Smooth muscle cell (in vitro differentiated cells): Measurements from ENCODE around the gene DPP10. TPM values are rescaled to one million over a fixed set of nuclear protein-coding genes. Genes with fewer than 3 reads are reported as not detected.

ENCODE experiments used
- DNase-seq: peaks from one replicate; lab custom pipeline; 2025; ENCODE audit not compliant: unreplicated experiment; lab: John Stamatoyannopoulos, UW
- H2AFZ ChIP-seq: fragments of 200-600 bp; sonication (generic); 2 replicates; pipeline ENCODE4 v1.6.0; 2016; ENCODE audit warnings: antibody characterized with exemption, low read depth, mild to moderate bottlenecking
- H3F3A ChIP-seq: fragments of 200-600 bp; sonication (generic); 2 replicates; pipeline ENCODE4 v1.6.0; 2017; ENCODE audit warnings: antibody characterized with exemption, low read depth
- H3K27ac ChIP-seq: fragments of 200-600 bp; sonication (generic); 2 replicates; pipeline ENCODE4 v1.5.1; 2016; ENCODE audit warnings: low read depth, mild to moderate bottlenecking
- H3K27me3 ChIP-seq: fragments of 200-600 bp; sonication (generic); 2 replicates; pipeline ENCODE4 v1.6.1; 2016; ENCODE audit warnings: low read depth, mild to moderate bottlenecking
- H3K36me3 ChIP-seq: fragments of 200-600 bp; sonication (generic); 2 replicates; pipeline ENCODE4 v1.5.1; 2016; ENCODE audit warnings: low read depth
- H3K4me1 ChIP-seq: fragments of 200-600 bp; sonication (generic); 2 replicates; pipeline ENCODE4 v1.5.1; 2016; ENCODE audit warnings: low read depth
- H3K4me2 ChIP-seq: fragments of 200-600 bp; sonication (generic); 2 replicates; pipeline ENCODE4 v1.6.0; 2016; ENCODE audit warnings: mild to moderate bottlenecking
- H3K4me3 ChIP-seq: fragments of 200-600 bp; sonication (generic); 2 replicates; pipeline ENCODE4 v1.5.1; 2016; ENCODE audit warnings: mild to moderate bottlenecking
- H3K79me2 ChIP-seq: fragments of 200-600 bp; sonication (generic); 2 replicates; pipeline ENCODE4 v1.6.0; 2016; ENCODE audit warnings: low read depth, mild to moderate bottlenecking
- H3K9ac ChIP-seq: fragments of 200-600 bp; sonication (generic); 2 replicates; pipeline ENCODE4 v1.6.0; 2016; ENCODE audit warnings: low read depth
- H3K9me3 ChIP-seq: fragments of 200-600 bp; sonication (generic); replicated peaks from 2 replicates; pipeline ENCODE4 v1.5.1; 2016; ENCODE audit warnings: low read depth
- H4K20me1 ChIP-seq: fragments of 200-600 bp; sonication (generic); 2 replicates; pipeline ENCODE4 v1.6.0; 2016; ENCODE audit warnings: low read depth
- WGBS: methylation state at CpG from one replicate; pipeline ENCODE4 v1.1.7; 2016; ENCODE audit warnings: low lambda C conversion rate; 5-methylcytosine and 5-hydroxymethylcytosine counted together
- polyA plus RNA-seq: library from polyadenylated mRNA; unstranded; fragments of >200 nt; fragmentation: Nextera tagmentation; extraction: Ambion mirVana; gene quantifications from 2 replicates; pipeline ENCODE4 v1.2.1, GENCODE V29; 2016
- total RNA-seq: library from RNA; depleted of rRNA; stranded (reverse); fragments of >200 nt; gene quantifications from 2 replicates; pipeline ENCODE4 v1.2.3, GENCODE V29; 2014
- TF ChIP-seq, protein P1 (sequence below): fragments of 200-600 bp; sonication (generic); IDR thresholded peaks from 2 replicates; pipeline ENCODE4 v1.5.1; 2017; ENCODE audit warnings: borderline replicate concordance, mild to moderate bottlenecking, antibody characterized with exemption; ENCODE audit not compliant: insufficient read depth, poor library complexity, severe bottlenecking

DPP10 gene
- total and polyA plus RNA-seq, 2 experiments from 2014 or later = 3.6 TPM; not detected in 1

DNA sequence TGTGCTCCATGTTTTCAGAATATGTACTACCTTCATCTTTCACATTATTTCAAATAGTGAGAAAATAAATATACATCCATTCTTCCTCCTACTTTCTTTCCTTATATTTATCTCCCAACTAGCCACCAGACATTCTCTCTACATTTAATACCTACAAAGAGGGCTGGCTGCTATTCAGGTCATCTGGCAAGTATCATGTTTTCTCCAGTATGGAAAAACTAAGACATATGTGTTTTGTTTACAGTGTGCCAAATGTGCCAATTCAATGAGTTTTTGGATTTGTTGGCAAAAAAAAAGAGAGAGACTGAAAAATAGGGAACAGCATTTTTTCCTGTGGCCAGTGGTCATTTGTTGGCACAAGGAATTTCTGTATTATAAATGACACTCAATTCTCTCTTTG is 1207.3 kb downstream of the DPP10 start:
- no peak for DNase-seq
- Histone ChIP-seq H3K27ac (no peak overlapping the region), H3K36me3 (no peaks in the 10 kb centered on the region), H3K4me3 (no peak overlapping the region), H2AFZ (no peak overlapping the region), H3K9ac (no peak overlapping the region), H3K79me2 (no peaks in the 10 kb centered on the region), H3F3A (no peaks in the 10 kb centered on the region), H3K4me2 (peak overlapping the region; percentile 21), H3K4me1 (no peaks in the 10 kb centered on the region), H3K9me3 (no peaks in the 10 kb centered on the region), H3K27me3 (no peaks in the 10 kb centered on the region), H4K20me1 (no peaks in the 10 kb centered on the region)
- TF ChIP-seq, protein P1, sequence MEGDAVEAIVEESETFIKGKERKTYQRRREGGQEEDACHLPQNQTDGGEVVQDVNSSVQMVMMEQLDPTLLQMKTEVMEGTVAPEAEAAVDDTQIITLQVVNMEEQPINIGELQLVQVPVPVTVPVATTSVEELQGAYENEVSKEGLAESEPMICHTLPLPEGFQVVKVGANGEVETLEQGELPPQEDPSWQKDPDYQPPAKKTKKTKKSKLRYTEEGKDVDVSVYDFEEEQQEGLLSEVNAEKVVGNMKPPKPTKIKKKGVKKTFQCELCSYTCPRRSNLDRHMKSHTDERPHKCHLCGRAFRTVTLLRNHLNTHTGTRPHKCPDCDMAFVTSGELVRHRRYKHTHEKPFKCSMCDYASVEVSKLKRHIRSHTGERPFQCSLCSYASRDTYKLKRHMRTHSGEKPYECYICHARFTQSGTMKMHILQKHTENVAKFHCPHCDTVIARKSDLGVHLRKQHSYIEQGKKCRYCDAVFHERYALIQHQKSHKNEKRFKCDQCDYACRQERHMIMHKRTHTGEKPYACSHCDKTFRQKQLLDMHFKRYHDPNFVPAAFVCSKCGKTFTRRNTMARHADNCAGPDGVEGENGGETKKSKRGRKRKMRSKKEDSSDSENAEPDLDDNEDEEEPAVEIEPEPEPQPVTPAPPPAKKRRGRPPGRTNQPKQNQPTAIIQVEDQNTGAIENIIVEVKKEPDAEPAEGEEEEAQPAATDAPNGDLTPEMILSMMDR = no peak

DNA sequence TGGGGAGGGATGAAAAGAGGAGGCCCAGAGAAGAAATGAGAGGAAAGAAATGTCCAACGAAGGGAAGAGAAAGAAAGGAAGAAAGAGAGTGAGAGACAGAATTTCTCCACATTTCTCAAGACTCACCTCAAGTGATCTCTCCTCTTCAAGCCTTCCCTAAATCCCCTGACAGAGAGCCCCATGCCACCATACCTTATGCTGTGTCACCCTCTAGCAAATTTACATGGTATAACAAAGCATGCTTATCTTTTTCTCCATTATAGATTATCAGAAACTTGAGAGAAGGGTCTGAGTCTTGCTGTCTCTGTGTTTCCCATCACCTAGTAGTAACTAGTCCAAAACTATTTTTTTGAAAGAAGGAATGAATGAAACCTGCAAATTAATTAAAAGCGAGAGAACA is 1208.4 kb downstream of the DPP10 start:
- TF ChIP-seq, protein P1 = peak; percentile 9
- Histone ChIP-seq H3F3A (no peaks in the 10 kb centered on the region), H2AFZ (no peak overlapping the region), H3K9me3 (no peaks in the 10 kb centered on the region), H3K79me2 (no peaks in the 10 kb centered on the region), H3K4me2 (peak overlapping the region; percentile 51), H3K9ac (no peak overlapping the region), H3K27me3 (no peaks in the 10 kb centered on the region), H3K4me3 (no peak overlapping the region), H4K20me1 (no peaks in the 10 kb centered on the region), H3K4me1 (no peaks in the 10 kb centered on the region), H3K27ac (peak overlapping the region; percentile 53), H3K36me3 (no peaks in the 10 kb centered on the region)
- WGBS = 88% methylated on average over 2 of the region's 2 CpGs
- DNase-seq = no peak

DNA sequence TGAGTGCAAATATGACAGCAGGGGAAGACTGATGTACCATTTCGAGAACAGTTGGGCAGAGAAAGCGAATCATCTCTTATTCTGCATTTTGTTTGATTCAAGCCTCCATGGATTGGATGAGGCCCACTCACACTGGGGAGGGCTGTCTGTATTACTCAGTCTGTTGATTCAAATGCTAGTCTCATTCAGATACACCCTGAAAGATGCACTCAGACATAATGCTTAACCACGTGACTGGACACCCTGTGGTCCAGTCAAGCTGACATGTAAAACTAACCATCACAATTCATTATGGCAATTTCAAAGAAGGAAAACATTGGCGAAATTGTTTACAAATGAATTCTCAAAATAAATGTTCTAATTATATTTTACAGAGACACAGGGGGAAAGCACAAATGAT is 1210.2 kb downstream of the DPP10 start:
- H3K27me3 ChIP-seq = no peaks in the 10 kb centered on the region
- no peak overlapping the region for H3K4me3 ChIP-seq
- TF ChIP-seq, protein P1 = no peak
- H3K27ac ChIP-seq = no peak overlapping the region
- H2AFZ ChIP-seq = no peak overlapping the region
- no peaks in the 10 kb centered on the region for H3K79me2 ChIP-seq
- no peak overlapping the region for H3K9ac ChIP-seq
- H4K20me1 ChIP-seq = no peaks in the 10 kb centered on the region
- WGBS = 90% methylated on average over 4 of the region's 4 CpGs
- H3K4me2 ChIP-seq = no peak overlapping the region
- H3K36me3 ChIP-seq = no peaks in the 10 kb centered on the region
- no peaks in the 10 kb centered on the region for H3K4me1 ChIP-seq
- no peaks in the 10 kb centered on the region for H3F3A ChIP-seq
- H3K9me3 ChIP-seq = no peaks in the 10 kb centered on the region
- no peak for DNase-seq

DNA sequence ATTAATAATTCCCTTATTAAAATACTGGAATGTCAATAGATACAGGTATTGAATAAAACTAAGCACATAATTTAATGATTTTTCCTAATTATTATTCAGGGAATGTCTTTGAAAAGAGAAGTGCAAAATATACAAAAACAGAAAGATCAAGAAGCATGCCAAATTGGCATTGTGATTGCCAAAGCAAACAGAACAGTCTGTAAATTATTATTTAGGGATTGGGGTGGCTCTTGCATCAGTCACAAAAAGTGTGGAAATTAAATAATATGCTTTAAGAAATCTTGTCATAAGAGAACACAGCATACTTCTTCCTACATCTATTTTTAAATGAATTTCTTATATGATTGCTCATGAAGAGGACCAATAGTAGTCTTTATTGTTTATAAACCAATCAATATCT is 1211.9 kb downstream of the DPP10 start:
- H2AFZ ChIP-seq = no peak overlapping the region
- no peak for DNase-seq
- no peaks in the 10 kb centered on the region for H3K79me2 ChIP-seq
- H3K36me3 ChIP-seq = no peaks in the 10 kb centered on the region
- TF ChIP-seq, protein P1 = no peak
- no peaks in the 10 kb centered on the region for H3F3A ChIP-seq
- no peaks in the 10 kb centered on the region for H4K20me1 ChIP-seq
- H3K27me3 ChIP-seq = no peaks in the 10 kb centered on the region
- H3K9me3 ChIP-seq = no peaks in the 10 kb centered on the region
- H3K4me1 ChIP-seq = no peaks in the 10 kb centered on the region
- H3K4me2 ChIP-seq = no peak overlapping the region
- no peak overlapping the region for H3K9ac ChIP-seq
- H3K27ac ChIP-seq = no peak overlapping the region
- H3K4me3 ChIP-seq = no peak overlapping the region
